GM12878 (cell line): Measurements from ENCODE around the gene EEF2KMT. TPM values are rescaled to one million over a fixed set of nuclear protein-coding genes. Genes with fewer than 3 reads are reported as not detected.
A peak's percentile ranks its signal among the peaks of the same experiment; 100 is the strongest.

Source experiments
- ATAC-seq: fragments of 200-7000 bp; cut with Tn5 transposase; 3 replicates; pipeline ENCODE4 v1.9.1; 2020; ENCODE audit warnings: mild to moderate bottlenecking, moderate library complexity
- BruUV-seq: library from RNA; stranded (reverse); fragments of 400-500 nt; replicated peaks from 2 replicates; lab custom pipeline; 2021; lab: Mats Ljungman, UMichigan
- CTCF ChIA-PET: fragments of 300-600 bp; sonication (Branson Sonifier 250); formaldehyde crosslinking; extraction: SDS; loops from one replicate; lab custom pipeline; 2021; ENCODE audit warnings: inconsistent platforms; lab: Yijun Ruan, JAX
- POLR2A ChIA-PET: fragments of 350-600 bp; formaldehyde crosslinking; extraction: SDS; loops from one replicate; lab custom pipeline; 2021; ENCODE audit warnings: inconsistent platforms; lab: Charles Lee
- RAD21 ChIA-PET: fragments of 300-600 bp; sonication (Branson Sonifier 250); formaldehyde crosslinking; loops from one replicate; lab custom pipeline; 2023; ENCODE audit warnings: antibody characterized with exemption; ENCODE audit not compliant: unreplicated experiment; lab: Charles Lee
- SMC1A ChIA-PET: fragments of 300-600 bp; sonication (Branson Sonifier 250); formaldehyde crosslinking; loops from one replicate; lab custom pipeline; 2023; ENCODE audit not compliant: unreplicated experiment, uncharacterized antibody; lab: Charles Lee
- DNase-seq: peaks from one replicate; pipeline ENCODE4 v3.0.0-alpha.2; 2011; ENCODE audit warnings: low read depth, low spot score
- FAIRE-seq: peaks from 3 replicates; lab custom pipeline; 2011; peaks lifted over from hg19 to GRCh38; lab: Jason Lieb, UNC
- H2AFZ ChIP-seq: 2 replicates; pipeline ENCODE4 v1.6.0; 2011; ENCODE audit warnings: low read depth, low read length, control low read depth; ENCODE audit not compliant: control insufficient read depth
- H3K27ac ChIP-seq: 2 replicates; pipeline ENCODE4 v1.5.1; 2011; ENCODE audit warnings: control low read depth; ENCODE audit not compliant: control insufficient read depth, insufficient read depth
- H3K27me3 ChIP-seq, 2 experiments: replicated peaks in 1 of 2; 2 replicates each; pipeline versions ENCODE4 v1.6.0 to v1.6.1; 2011; ENCODE audit warnings: low read length in 1 of 2; ENCODE audit not compliant: control insufficient read depth in 2 of 2, insufficient read depth in 2 of 2
- H3K36me3 ChIP-seq, 2 experiments: 2 replicates each; pipeline ENCODE4 v1.5.1; 2011; ENCODE audit warnings: low read length in 1 of 2; ENCODE audit not compliant: control insufficient read depth in 2 of 2, insufficient read depth in 2 of 2
- H3K4me1 ChIP-seq: 2 replicates; pipeline ENCODE4 v1.6.1; 2011; ENCODE audit warnings: mild to moderate bottlenecking, low read length, moderate library complexity, mixed read lengths; ENCODE audit not compliant: control insufficient read depth, insufficient read depth
- H3K4me2 ChIP-seq: 2 replicates; pipeline ENCODE4 v1.6.0; 2011; ENCODE audit warnings: control low read depth; ENCODE audit not compliant: control insufficient read depth, insufficient read depth
- H3K4me3 ChIP-seq: fragments of 200-600 bp; sonication (generic); 2 replicates; pipeline ENCODE4 v1.5.1; 2016
- H3K79me2 ChIP-seq: 2 replicates; pipeline ENCODE4 v1.6.0; 2011; ENCODE audit warnings: low read length; ENCODE audit not compliant: control insufficient read depth, insufficient read depth
- H3K9ac ChIP-seq: 2 replicates; pipeline ENCODE4 v1.8.0; 2011; ENCODE audit warnings: low read length, control low read depth, mixed read lengths; ENCODE audit not compliant: control insufficient read depth, insufficient read depth
- H3K9me3 ChIP-seq: replicated peaks from 3 replicates; pipeline ENCODE4 v1.5.1; 2011; ENCODE audit warnings: mild to moderate bottlenecking, low read length; ENCODE audit not compliant: control insufficient read depth, insufficient read depth
- H4K20me1 ChIP-seq: 2 replicates; pipeline ENCODE4 v1.6.0; 2011; ENCODE audit not compliant: control insufficient read depth, insufficient read depth
- BRCA1 ChIP-seq: IDR thresholded peaks from 2 replicates; pipeline ENCODE4 v1.6.1; 2011; ENCODE audit warnings: low read depth, low read length, improper control_type of control experiment
- CBX3 ChIP-seq: fragments of 200-600 bp; sonication (generic); IDR thresholded peaks from 2 replicates; pipeline ENCODE4 v1.6.1; 2016; ENCODE audit warnings: low read depth, borderline replicate concordance
- CREM ChIP-seq: IDR thresholded peaks from 2 replicates; pipeline ENCODE4 v1.6.1; 2014; ENCODE audit warnings: antibody characterized with exemption, low read depth
- EZH2 ChIP-seq: IDR thresholded peaks from 2 replicates; pipeline ENCODE4 v1.6.1; 2012; ENCODE audit warnings: low read depth, mild to moderate bottlenecking, control low read depth, inconsistent platforms, low read length, borderline replicate concordance; ENCODE audit not compliant: control insufficient read depth
- GABPA ChIP-seq: IDR thresholded peaks from 2 replicates; pipeline ENCODE4 v1.6.1; 2014; ENCODE audit warnings: antibody characterized with exemption, low read depth, mild to moderate bottlenecking, inconsistent platforms
- MXI1 ChIP-seq: fragments of 150-350 bp; IDR thresholded peaks from 2 replicates; pipeline ENCODE4 v1.6.1; 2011; ENCODE audit warnings: low read depth, mild to moderate bottlenecking, inconsistent platforms, low read length, improper control_type of control experiment
- NBN ChIP-seq: fragments of 450-650 bp; IDR thresholded peaks from 2 replicates; pipeline ENCODE4 v1.6.1; 2016
- PAX5 ChIP-seq: IDR thresholded peaks from 2 replicates; pipeline ENCODE4 v1.6.1; 2011; ENCODE audit warnings: low read depth, low read length, borderline replicate concordance
- SMC3 ChIP-seq: IDR thresholded peaks from 2 replicates; pipeline ENCODE4 v1.6.1; 2011; ENCODE audit warnings: low read length, improper control_type of control experiment, borderline replicate concordance
- SREBF2 ChIP-seq: IDR thresholded peaks from 2 replicates; pipeline ENCODE4 v1.6.1; 2012; ENCODE audit warnings: mild to moderate bottlenecking, low read length
- SRF ChIP-seq, 2 experiments: IDR thresholded peaks; 2 replicates each; pipeline ENCODE4 v1.6.1; 2011; ENCODE audit warnings: low read depth in 2 of 2, low read length in 2 of 2, mild to moderate bottlenecking in 1 of 2, moderate library complexity in 1 of 2
- TCF12 ChIP-seq: IDR thresholded peaks from 2 replicates; pipeline ENCODE4 v1.6.1; 2011; ENCODE audit warnings: low read depth, mild to moderate bottlenecking, low read length
- TCF7 ChIP-seq: IDR thresholded peaks from 2 replicates; pipeline ENCODE4 v1.6.1; 2014; ENCODE audit warnings: antibody characterized with exemption, borderline replicate concordance
- WRNIP1 ChIP-seq: IDR thresholded peaks from 2 replicates; pipeline ENCODE4 v1.6.1; 2011; ENCODE audit warnings: low read depth, low read length, improper control_type of control experiment, borderline replicate concordance
- YBX1 ChIP-seq: fragments of 450-650 bp; IDR thresholded peaks from 2 replicates; pipeline ENCODE4 v1.6.1; 2016; ENCODE audit warnings: antibody characterized with exemption
- WGBS: methylation state at CpG from one replicate; pipeline ENCODE4 v1.1.6; 2016; ENCODE audit warnings: low lambda C conversion rate; ENCODE audit not compliant: insufficient replicate concordance, insufficient coverage; ENCODE audit errors: missing lambda C conversion rate; 5-methylcytosine and 5-hydroxymethylcytosine counted together
- in situ Hi-C: fragments of 300-500 bp; cut with MboI; formaldehyde crosslinking; loops from 9 replicates; pipeline ENCODE4 v1.14.3; 2018; ENCODE audit warnings: mixed read lengths
- intact Hi-C: fragments of 100-400 bp; cut with micrococcal nuclease; formaldehyde crosslinking; loops from one replicate; pipeline ENCODE4 v1.14.2; 2022; ENCODE audit not compliant: unreplicated experiment
- polyA plus RNA-seq, 11 experiments: library from polyadenylated mRNA; depleted of rRNA in 4 of 11; unstranded in 6 of 11; stranded (reverse) in 5 of 11; fragments of >200 nt; fragmentation: Nextera tagmentation in 4 of 11; fragmentation: Illumina TruSeq in 1 of 11; extraction: Ambion mirVana in 4 of 11; extraction: Trizol in 1 of 11; gene quantifications; 1 replicate in 1 of 11; 2 replicates in 10 of 11; pipeline versions ENCODE4 v1.2.1 to v1.2.3, GENCODE V29; 2011 to 2016; ENCODE audit warnings: inconsistent platforms in 2 of 11, missing spikeins in 2 of 11, low read depth in 1 of 11
- total RNA-seq, 4 experiments: library from RNA; depleted of rRNA in 3 of 4; stranded (reverse); fragments of >200 nt in 3 of 4; fragmentation: Illumina TruSeq in 1 of 4; extraction: Trizol in 1 of 4; gene quantifications; 2 replicates each; pipeline versions ENCODE4 v1.2.1 to v1.2.3, GENCODE V29; 2013 to 2021

EEF2KMT gene
- total and polyA plus RNA-seq, 10 of the 15 experiments (the other 5 are each of a cell fraction or from before 2014, with no cell fraction given), result 3.8 to 28.1 (median 14.3) TPM

DNA sequence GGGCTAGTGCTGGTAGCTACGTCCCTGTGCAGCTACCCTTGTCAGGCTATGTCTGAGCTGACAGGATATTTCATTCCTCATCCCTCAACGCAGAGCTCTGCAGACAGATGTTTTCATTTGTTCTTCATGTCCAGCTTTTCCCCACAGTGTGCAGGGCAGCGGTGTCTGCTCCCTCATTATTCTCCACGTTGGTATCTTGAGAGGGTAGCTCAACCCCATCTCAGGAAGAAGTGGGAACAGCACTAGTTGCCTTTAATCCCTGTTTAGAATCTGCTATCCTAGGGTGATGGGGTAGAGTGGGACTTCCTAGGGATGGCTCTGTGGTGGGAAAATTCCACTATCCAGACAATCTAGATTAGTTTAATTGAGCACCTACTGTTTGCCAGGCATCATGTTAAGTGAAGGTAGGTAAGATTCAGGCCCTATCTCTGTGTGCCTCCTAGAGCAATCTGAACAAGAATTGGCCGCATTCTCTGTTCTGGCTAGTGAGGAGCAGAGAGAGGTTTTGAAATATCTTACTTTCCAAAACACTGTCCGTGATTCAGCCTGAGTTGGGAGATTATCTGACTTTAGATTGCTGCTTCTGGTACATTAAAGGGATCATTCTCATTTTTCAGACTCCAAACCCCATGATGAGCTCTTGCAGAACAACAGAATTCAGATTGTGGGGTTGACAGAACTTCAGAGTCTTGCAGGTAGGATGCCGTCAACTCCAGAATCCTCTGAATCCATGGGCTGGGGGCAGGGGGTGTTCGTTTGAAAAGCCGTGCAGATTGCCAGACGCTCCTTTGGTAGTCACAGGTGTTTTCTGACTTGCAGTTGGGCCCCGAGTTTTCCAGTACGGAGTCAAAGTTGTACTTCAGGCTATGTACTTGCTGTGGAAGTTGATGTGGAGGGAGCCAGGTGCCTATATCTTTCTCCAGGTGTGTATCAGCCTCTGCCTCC is 25.0 kb downstream of the EEF2KMT start:
- CTCF ChIA-PET, result interaction anchor here (0.7 to 2.0 kb wide), 3 partner anchors 12 to 20 kb away, joined by 3 to 8 read pairs (median 5); no protein-coding TSS in a partner anchor
- intact Hi-C loops, result no loop called here
- WGBS, result 65% methylated on average over 12 of the region's 12 CpGs
- DNase-seq (no peak), ATAC-seq (no peak; the same call in 2 of the 3 replicates), FAIRE-seq (no peak)
- in situ Hi-C loops, result no loop called here
- H3K9ac ChIP-seq, result peak overlapping the region; percentile 81
- H3K4me2 ChIP-seq, result peak overlapping the region; percentile 69
- peaks cover 10% of the 10 kb centered on the region for H3K79me2 ChIP-seq
- no peaks in the 10 kb centered on the region for H4K20me1 ChIP-seq
- H3K4me1 ChIP-seq, result peaks cover 14% of the 10 kb centered on the region
- peak overlapping the region; percentile 95 for H2AFZ ChIP-seq
- H3K36me3 ChIP-seq, result peaks cover 5% of the 10 kb centered on the region in 2 experiments; a peak in 3 of 4 replicates
- no peak for TF ChIP-seq EZH2
- TF ChIP-seq TCF12, result no peak
- TF ChIP-seq YBX1, result no peak
- TF ChIP-seq BRCA1, result no peak
- TF ChIP-seq NBN, result no peak
- TF ChIP-seq CBX3, result no peak
- no peak for TF ChIP-seq TCF7
- no peak for TF ChIP-seq WRNIP1
- no peak for TF ChIP-seq GABPA
- no peak for TF ChIP-seq PAX5
- no peak for TF ChIP-seq SMC3
- no peak for TF ChIP-seq SREBF2
- TF ChIP-seq MXI1, result no peak
- no peak for TF ChIP-seq SRF (IDR thresholded peaks at IDR 0.05; ENCODE audit: low read depth in 2 of 2, low read length in 2 of 2)
- no peak for TF ChIP-seq CREM
- POLR2A ChIA-PET, result interaction anchor here (1.0 kb wide), 1 partner anchor 95 kb away, joined by 3 read pairs; no protein-coding TSS in a partner anchor
- H3K4me3 ChIP-seq, result peak overlapping the region; percentile 87
- no peaks in the 10 kb centered on the region for H3K27me3 ChIP-seq
- RAD21 ChIA-PET, result no interaction called here
- BruUV-seq, result no TSS peak
- H3K27ac ChIP-seq, result peak overlapping the region; percentile 75
- SMC1A ChIA-PET, result interaction anchor here (0.9 to 1.7 kb wide), 3 partner anchors 10 to 38 kb away, joined by 3 to 6 read pairs (median 4); no protein-coding TSS in a partner anchor
- no peaks in the 10 kb centered on the region; the same call in 2 of the 3 replicates for H3K9me3 ChIP-seq
